Astrocyte (in vitro differentiated cells and primary cell): Measurements from ENCODE around the gene EIF4G3.
"Not testable (repeated sequence)": the region's sequence is repeated elsewhere in the genome, so short reads cannot be mapped to it uniquely, and the experiment has no call there.

Source experiments
- CTCF ChIP-seq: IDR thresholded peaks from 2 replicates; pipeline ENCODE4 v1.5.1; 2011; ENCODE audit warnings: low read depth, mild to moderate bottlenecking, inconsistent platforms, low read length, moderate library complexity; ENCODE audit not compliant: insufficient read depth
- EZH2 ChIP-seq: IDR thresholded peaks from 2 replicates; pipeline ENCODE4 v1.6.1; 2012; ENCODE audit warnings: mild to moderate bottlenecking, low read length, inconsistent platforms; ENCODE audit not compliant: insufficient read depth

GRCh38 chr1:21091053-21091690, 85.5 kb downstream of the EIF4G3 start:
- not testable (repeated sequence) for TF ChIP-seq CTCF, EZH2
